GM23338 (cell line): ENCODE measurements around the gene CAT. TPM values are rescaled to one million over a fixed set of nuclear protein-coding genes. Genes with fewer than 3 reads are reported as not detected.

Experiments
- ATAC-seq: fragments of 200-7000 bp; cut with Tn5 transposase; 3 replicates; pipeline ENCODE4 v1.9.1; 2020
- DNase-seq: peaks from one replicate; pipeline ENCODE4 v3.0.0-alpha.2; 2015; ENCODE audit warnings: low spot score
- H2AFZ ChIP-seq: fragments of 200-600 bp; sonication (generic); 2 replicates; pipeline ENCODE4 v1.8.0; 2016; ENCODE audit warnings: antibody characterized with exemption, mild to moderate bottlenecking, moderate library complexity
- H3F3A ChIP-seq: fragments of 200-600 bp; sonication (generic); replicated peaks from 2 replicates; pipeline ENCODE4 v1.8.0; 2017; ENCODE audit warnings: antibody characterized with exemption, mixed run types, low read depth
- H3K27ac ChIP-seq: fragments of 200-600 bp; sonication (generic); 2 replicates; pipeline ENCODE4 v1.6.1; 2016; ENCODE audit warnings: low read depth
- H3K27me3 ChIP-seq: fragments of 200-600 bp; sonication (generic); 2 replicates; pipeline ENCODE4 v1.8.0; 2016; ENCODE audit warnings: mild to moderate bottlenecking, mixed run types, moderate library complexity; ENCODE audit not compliant: insufficient read depth
- H3K36me3 ChIP-seq: fragments of 200-600 bp; sonication (generic); 2 replicates; pipeline ENCODE4 v1.8.0; 2016; ENCODE audit warnings: mild to moderate bottlenecking; ENCODE audit not compliant: insufficient read depth
- H3K4me1 ChIP-seq: fragments of 200-600 bp; sonication (generic); 2 replicates; pipeline ENCODE4 v1.8.0; 2016; ENCODE audit warnings: mild to moderate bottlenecking, moderate library complexity; ENCODE audit not compliant: insufficient read depth
- H3K4me2 ChIP-seq: fragments of 200-600 bp; sonication (generic); 2 replicates; pipeline ENCODE4 v1.7.1; 2017; ENCODE audit warnings: mixed run types
- H3K4me3 ChIP-seq: fragments of 200-600 bp; sonication (generic); 2 replicates; pipeline ENCODE4 v1.6.1; 2016; ENCODE audit warnings: mixed run types
- H3K79me2 ChIP-seq: fragments of 200-600 bp; sonication (generic); replicated peaks from 2 replicates; pipeline ENCODE4 v1.8.0; 2017; ENCODE audit warnings: mild to moderate bottlenecking; ENCODE audit not compliant: insufficient read depth
- H3K9me2 ChIP-seq: fragments of 200-600 bp; sonication (generic); 2 replicates; pipeline ENCODE4 v1.8.0; 2017; ENCODE audit not compliant: insufficient read depth
- H4K20me1 ChIP-seq: fragments of 200-600 bp; sonication (generic); replicated peaks from 2 replicates; pipeline ENCODE4 v1.8.0; 2017; ENCODE audit warnings: mild to moderate bottlenecking; ENCODE audit not compliant: insufficient read depth
- H3K27ac Mint-ChIP-seq: 2 replicates; pipeline ENCODE4 v1.8.0; 2020; ENCODE audit warnings: inconsistent platforms, mild to moderate bottlenecking, moderate library complexity, mixed read lengths
- H3K27me3 Mint-ChIP-seq: 3 replicates; pipeline ENCODE4 v1.8.0; 2022; ENCODE audit warnings: low read depth, mild to moderate bottlenecking, moderate library complexity, mixed read lengths, inconsistent platforms; ENCODE audit not compliant: insufficient read depth, poor library complexity
- H3K36me3 Mint-ChIP-seq: 3 replicates; pipeline ENCODE4 v1.8.0; 2021; ENCODE audit warnings: low read depth, mild to moderate bottlenecking, inconsistent platforms, moderate library complexity, mixed read lengths
- H3K4me1 Mint-ChIP-seq: 3 replicates; pipeline ENCODE4 v1.8.0; 2020; ENCODE audit warnings: mild to moderate bottlenecking, inconsistent platforms, mixed read lengths
- H3K4me3 Mint-ChIP-seq: 3 replicates; pipeline ENCODE4 v1.8.0; 2021; ENCODE audit warnings: moderate library complexity, mild to moderate bottlenecking, inconsistent platforms, mixed read lengths
- H3K9me3 Mint-ChIP-seq: 3 replicates; pipeline ENCODE4 v1.8.0; 2020; ENCODE audit warnings: moderate library complexity, mild to moderate bottlenecking, inconsistent platforms, mixed read lengths
- CREB1 ChIP-seq: fragments of 250-450 bp; sonication (Bioruptor Pico); IDR thresholded peaks from 2 replicates; pipeline ENCODE4 v1.5.0; 2020; ENCODE audit warnings: low read depth, mild to moderate bottlenecking, moderate library complexity
- CTCF ChIP-seq, 2 experiments: fragments of 200-600 bp in 1 of 2; sonication (generic) in 1 of 2; conservative IDR thresholded peaks; 2 replicates each; pipeline versions ENCODE4 v1.5.1 to v1.6.1; 2016 to 2017; ENCODE audit warnings: antibody characterized with exemption in 2 of 2, low read depth in 2 of 2, mild to moderate bottlenecking in 2 of 2, moderate library complexity in 1 of 2
- EZH2 ChIP-seq: fragments of 200-600 bp; sonication (generic); IDR thresholded peaks from one replicate; pipeline ENCODE4 v1.8.0; 2017; ENCODE audit warnings: antibody characterized with exemption, mild to moderate bottlenecking, low read depth; ENCODE audit not compliant: unreplicated experiment
- EZH2phosphoT487 ChIP-seq: fragments of 200-600 bp; sonication (generic); IDR thresholded peaks from one replicate; pipeline ENCODE4 v1.8.1; 2018; ENCODE audit warnings: antibody characterized with exemption; ENCODE audit not compliant: unreplicated experiment
- JUNB ChIP-seq: IDR thresholded peaks from one replicate; pipeline ENCODE4 v1.6.1; 2016; ENCODE audit warnings: antibody characterized with exemption; ENCODE audit not compliant: unreplicated experiment
- NANOG ChIP-seq: IDR thresholded peaks from 2 replicates; pipeline ENCODE4 v1.6.1; 2016; ENCODE audit warnings: antibody characterized with exemption, borderline replicate concordance
- POLR2AphosphoS5 ChIP-seq: IDR thresholded peaks from 2 replicates; pipeline ENCODE4 v1.6.1; 2016; ENCODE audit warnings: antibody characterized with exemption, low read depth
- STAT1 ChIP-seq: IDR thresholded peaks from one replicate; pipeline ENCODE4 v1.6.1; 2016; ENCODE audit warnings: antibody characterized with exemption; ENCODE audit not compliant: unreplicated experiment
- ZNF114 ChIP-seq: fragments of 250-450 bp; sonication (Bioruptor Pico); IDR thresholded peaks from 2 replicates; pipeline ENCODE4 v1.5.0; 2020; ENCODE audit warnings: mild to moderate bottlenecking, moderate library complexity
- ZNF331 ChIP-seq: fragments of 250-450 bp; sonication (Bioruptor Pico); IDR thresholded peaks from 2 replicates; pipeline ENCODE4 v1.5.0; 2020; ENCODE audit warnings: low read depth, mild to moderate bottlenecking, moderate library complexity
- ZNF462 ChIP-seq: fragments of 250-450 bp; sonication (Bioruptor Pico); IDR thresholded peaks from 2 replicates; pipeline ENCODE4 v1.5.0; 2020; ENCODE audit warnings: mild to moderate bottlenecking, moderate library complexity
- polyA plus RNA-seq: library from polyadenylated mRNA; unstranded; fragments of >200 nt; fragmentation: Nextera tagmentation; extraction: Ambion mirVana; gene quantifications from 2 replicates; pipeline ENCODE4 v1.2.1, GENCODE V29; 2016
- total RNA-seq: library from RNA; depleted of rRNA; stranded (reverse); fragments of >200 nt; shearing (Covaris generic); gene quantifications from 2 replicates; pipeline ENCODE4 v1.2.3, GENCODE V29; 2014
- TF ChIP-seq, protein P1 (sequence below): IDR thresholded peaks from 2 replicates; pipeline ENCODE4 v1.6.1; 2016; ENCODE audit warnings: antibody characterized with exemption
- TF ChIP-seq, protein P2 (sequence below): IDR thresholded peaks from one replicate; pipeline ENCODE4 v1.6.1; 2018; ENCODE audit warnings: antibody characterized with exemption; ENCODE audit not compliant: unreplicated experiment

Gene CAT
- total and polyA plus RNA-seq, 2 experiments from 2014 or later: 15.9 to 24.0 TPM

- Histone ChIP-seq H3K9me2 (no peaks in the 10 kb centered on the region), H4K20me1 (no peaks in the 10 kb centered on the region), H3K36me3 (no peaks in the 10 kb centered on the region), H3K4me2 (no peak overlapping the region), H3K27ac (no peak overlapping the region), H3K79me2 (no peaks in the 10 kb centered on the region), H3K4me1 (no peaks in the 10 kb centered on the region), H3K27me3 (no peaks in the 10 kb centered on the region), H2AFZ (no peak overlapping the region), H3K4me3 (no peak overlapping the region), H3F3A (no peaks in the 10 kb centered on the region)
- ATAC-seq: no peak
- DNase-seq: no peak
- H3K4me3 Mint-ChIP-seq: no peak overlapping the region
- no peak overlapping the region for H3K27ac Mint-ChIP-seq
- no peaks in the 10 kb centered on the region for H3K4me1 Mint-ChIP-seq
- H3K27me3 Mint-ChIP-seq: peaks cover 4% of the 10 kb centered on the region
- H3K9me3 Mint-ChIP-seq: no peaks in the 10 kb centered on the region
- TF ChIP-seq, protein P1, sequence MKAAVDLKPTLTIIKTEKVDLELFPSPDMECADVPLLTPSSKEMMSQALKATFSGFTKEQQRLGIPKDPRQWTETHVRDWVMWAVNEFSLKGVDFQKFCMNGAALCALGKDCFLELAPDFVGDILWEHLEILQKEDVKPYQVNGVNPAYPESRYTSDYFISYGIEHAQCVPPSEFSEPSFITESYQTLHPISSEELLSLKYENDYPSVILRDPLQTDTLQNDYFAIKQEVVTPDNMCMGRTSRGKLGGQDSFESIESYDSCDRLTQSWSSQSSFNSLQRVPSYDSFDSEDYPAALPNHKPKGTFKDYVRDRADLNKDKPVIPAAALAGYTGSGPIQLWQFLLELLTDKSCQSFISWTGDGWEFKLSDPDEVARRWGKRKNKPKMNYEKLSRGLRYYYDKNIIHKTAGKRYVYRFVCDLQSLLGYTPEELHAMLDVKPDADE: no peak
- TF ChIP-seq POLR2AphosphoS5: no peak
- TF ChIP-seq EZH2phosphoT487: no peak
- TF ChIP-seq CTCF (conservative IDR thresholded peaks at IDR 0.05; ENCODE audit: low read depth in 2 of 2): no peak
- TF ChIP-seq CREB1 (CRISPR knock-in tag): no peak
- TF ChIP-seq STAT1: no peak
- TF ChIP-seq NANOG: no peak
- TF ChIP-seq JUNB: no peak
- TF ChIP-seq ZNF331: no peak
- TF ChIP-seq, protein P2, sequence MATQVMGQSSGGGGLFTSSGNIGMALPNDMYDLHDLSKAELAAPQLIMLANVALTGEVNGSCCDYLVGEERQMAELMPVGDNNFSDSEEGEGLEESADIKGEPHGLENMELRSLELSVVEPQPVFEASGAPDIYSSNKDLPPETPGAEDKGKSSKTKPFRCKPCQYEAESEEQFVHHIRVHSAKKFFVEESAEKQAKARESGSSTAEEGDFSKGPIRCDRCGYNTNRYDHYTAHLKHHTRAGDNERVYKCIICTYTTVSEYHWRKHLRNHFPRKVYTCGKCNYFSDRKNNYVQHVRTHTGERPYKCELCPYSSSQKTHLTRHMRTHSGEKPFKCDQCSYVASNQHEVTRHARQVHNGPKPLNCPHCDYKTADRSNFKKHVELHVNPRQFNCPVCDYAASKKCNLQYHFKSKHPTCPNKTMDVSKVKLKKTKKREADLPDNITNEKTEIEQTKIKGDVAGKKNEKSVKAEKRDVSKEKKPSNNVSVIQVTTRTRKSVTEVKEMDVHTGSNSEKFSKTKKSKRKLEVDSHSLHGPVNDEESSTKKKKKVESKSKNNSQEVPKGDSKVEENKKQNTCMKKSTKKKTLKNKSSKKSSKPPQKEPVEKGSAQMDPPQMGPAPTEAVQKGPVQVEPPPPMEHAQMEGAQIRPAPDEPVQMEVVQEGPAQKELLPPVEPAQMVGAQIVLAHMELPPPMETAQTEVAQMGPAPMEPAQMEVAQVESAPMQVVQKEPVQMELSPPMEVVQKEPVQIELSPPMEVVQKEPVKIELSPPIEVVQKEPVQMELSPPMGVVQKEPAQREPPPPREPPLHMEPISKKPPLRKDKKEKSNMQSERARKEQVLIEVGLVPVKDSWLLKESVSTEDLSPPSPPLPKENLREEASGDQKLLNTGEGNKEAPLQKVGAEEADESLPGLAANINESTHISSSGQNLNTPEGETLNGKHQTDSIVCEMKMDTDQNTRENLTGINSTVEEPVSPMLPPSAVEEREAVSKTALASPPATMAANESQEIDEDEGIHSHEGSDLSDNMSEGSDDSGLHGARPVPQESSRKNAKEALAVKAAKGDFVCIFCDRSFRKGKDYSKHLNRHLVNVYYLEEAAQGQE: no peak
- no peak for TF ChIP-seq ZNF114 (CRISPR knock-in tag)
- no peak for TF ChIP-seq ZNF462 (CRISPR knock-in tag)
- no peak for TF ChIP-seq EZH2
- H3K36me3 Mint-ChIP-seq: no peaks in the 10 kb centered on the region
These were observed 67.1 kb downstream of the CAT start for GRCh38 chr11:34505874-34506273.
